ENCODE results near the gene ACP4. TPM values are rescaled to one million over a fixed set of nuclear protein-coding genes. Genes with fewer than 3 reads are reported as not detected.

Gene ACP4
- polyA plus RNA-seq, 2 donors = not detected

DNA sequence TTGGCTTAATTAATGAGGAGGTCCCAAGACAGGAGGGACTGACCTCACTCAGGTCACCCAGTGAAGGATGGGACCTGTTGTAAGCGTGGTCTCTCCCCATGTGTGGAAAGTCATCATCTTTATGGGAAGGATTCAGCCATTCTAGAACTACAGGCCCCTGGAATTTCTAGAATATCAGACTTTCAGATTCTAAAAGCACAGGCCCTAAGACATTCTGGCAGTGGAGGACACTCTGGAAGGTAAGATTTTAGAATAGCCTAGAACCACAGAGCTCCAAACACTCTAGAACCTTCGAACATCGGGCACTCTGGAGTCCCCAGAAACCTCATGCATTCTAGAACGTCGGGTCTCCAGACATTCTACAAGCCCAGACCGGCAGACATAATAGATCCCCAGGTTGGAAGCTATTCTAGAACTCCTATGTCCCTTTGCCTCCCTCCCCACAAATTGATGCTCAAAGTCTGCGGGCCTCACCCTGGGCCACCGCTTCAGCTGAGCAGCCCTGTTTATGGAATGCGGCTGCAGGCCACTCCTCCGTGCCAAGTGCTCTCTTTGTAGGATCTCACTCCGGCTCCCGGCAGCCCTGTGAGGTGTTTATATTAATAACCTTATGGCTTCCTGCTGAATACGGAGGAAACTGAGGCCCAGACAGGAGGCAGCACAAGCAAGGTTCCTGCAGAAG, 45.0 kb downstream of the ACP4 start:
- Histone ChIP-seq H3K27me3 (ENCODE audit: control insufficient read depth in 1 of 2, insufficient read depth in 2 of 2, low read length in 2 of 2) (no peaks in the 10 kb centered on the region), H3K4me3 (ENCODE audit: low read depth in 1 of 2, low read length in 2 of 2) (peak overlapping the region; percentile 49 to 62), H3K4me1 (ENCODE audit: control insufficient read depth in 2 of 2, insufficient read depth in 2 of 2, low read length in 1 of 2) (peaks cover 0 to 5% of the 10 kb centered on the region in 2 donors), H3K27ac (ENCODE audit: low read depth in 2 of 2, low read length in 1 of 2) (no peak overlapping the region), H3K9me3 (ENCODE audit: control insufficient read depth in 2 of 2, insufficient read depth in 1 of 2, low read depth in 1 of 2, low read length in 1 of 2) (no peaks in the 10 kb centered on the region), H3K36me3 (ENCODE audit: control insufficient read depth in 2 of 2, insufficient read depth in 2 of 2, low read length in 1 of 2) (no peaks in the 10 kb centered on the region)
- 23 to 29% methylated on average over 13 of the region's 13 CpGs for WGBS, 2 donors

DNA sequence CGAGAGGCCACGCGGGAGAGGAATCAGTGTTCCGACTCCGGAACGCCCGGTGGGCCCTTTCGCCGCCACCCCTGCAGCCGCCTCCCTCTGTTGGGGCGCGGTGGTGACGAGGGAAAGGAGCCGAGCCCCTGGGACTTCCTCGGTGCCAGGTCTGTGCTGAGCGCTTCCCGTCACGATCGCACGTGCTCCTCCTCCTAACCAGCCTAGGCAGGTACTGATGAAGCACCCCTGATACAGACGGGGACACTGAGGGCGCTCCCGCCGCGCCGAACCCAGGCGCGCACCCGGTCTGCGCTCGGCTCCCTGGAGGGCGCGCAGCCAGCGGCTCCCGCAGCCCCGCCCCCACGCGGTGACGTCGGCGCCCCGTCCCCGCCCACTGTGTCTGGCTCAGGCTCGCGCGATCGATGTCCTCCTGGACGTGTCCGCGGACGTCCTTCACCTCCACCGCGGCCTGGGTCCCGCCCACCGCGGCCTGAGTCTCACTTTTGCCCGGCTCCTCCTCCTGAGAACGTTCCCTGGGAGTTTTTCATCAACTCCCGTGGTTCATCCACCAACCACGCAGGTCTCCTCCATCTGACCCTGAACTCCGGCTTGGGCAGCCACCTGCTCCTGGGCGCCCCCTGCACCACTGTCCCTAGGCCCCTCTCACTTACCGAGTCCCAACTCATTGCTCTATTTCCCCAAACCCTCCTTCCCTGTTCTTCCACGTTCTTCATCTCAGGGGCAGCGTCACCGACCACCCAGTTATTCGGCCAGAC, 45.7 kb downstream of the ACP4 start:
- Histone ChIP-seq H3K9me3 (ENCODE audit: control insufficient read depth in 2 of 2, insufficient read depth in 1 of 2, low read depth in 1 of 2, low read length in 1 of 2) (no peaks in the 10 kb centered on the region), H3K4me1 (ENCODE audit: control insufficient read depth in 2 of 2, insufficient read depth in 2 of 2, low read length in 1 of 2) (peaks cover 0 to 5% of the 10 kb centered on the region in 2 donors), H3K27me3 (ENCODE audit: control insufficient read depth in 1 of 2, insufficient read depth in 2 of 2, low read length in 2 of 2) (no peaks in the 10 kb centered on the region), H3K36me3 (ENCODE audit: control insufficient read depth in 2 of 2, insufficient read depth in 2 of 2, low read length in 1 of 2) (no peaks in the 10 kb centered on the region), H3K27ac (ENCODE audit: low read depth in 2 of 2, low read length in 1 of 2) (no peak overlapping the region), H3K4me3 (ENCODE audit: low read depth in 1 of 2, low read length in 2 of 2) (peak overlapping the region; percentile 49 to 62)
- 3% methylated on average over 58 to 67 of the region's 67 CpGs for WGBS, 2 donors

DNA sequence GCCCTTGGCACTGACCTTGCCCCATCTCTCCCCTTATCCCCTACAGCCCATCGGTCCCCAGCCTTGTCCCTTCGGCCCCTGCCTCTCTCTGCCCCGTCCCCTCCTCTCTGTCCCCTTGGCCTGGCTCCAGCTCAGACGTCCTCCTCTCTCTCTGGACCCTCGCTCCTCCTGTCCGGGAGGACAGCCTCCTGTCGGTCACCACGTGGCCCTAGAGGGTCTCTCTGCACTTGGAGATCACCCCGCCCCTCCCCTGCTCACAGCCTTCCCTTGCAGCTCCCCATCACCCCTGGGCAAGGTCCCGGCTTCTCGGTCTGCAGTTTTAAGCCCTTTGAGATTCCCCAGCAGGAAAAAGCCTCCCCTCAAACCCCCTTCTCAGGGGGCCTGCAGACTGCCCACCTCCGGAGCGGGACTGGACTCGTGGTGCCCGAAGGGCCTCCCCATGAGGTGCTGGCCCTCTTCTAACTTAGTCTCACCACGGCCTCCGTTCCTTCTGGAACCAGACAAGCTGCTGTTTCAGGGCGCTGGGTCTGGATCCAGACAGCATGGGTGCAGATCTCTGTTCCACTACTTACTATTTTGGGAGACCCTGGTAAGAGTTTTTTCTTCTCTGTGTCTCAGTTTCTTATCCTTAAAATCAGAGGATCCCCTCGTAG, 46.5 kb downstream of the ACP4 start:
- Histone ChIP-seq H3K4me3 (ENCODE audit: low read depth in 1 of 2, low read length in 2 of 2) (no peak overlapping the region), H3K27me3 (ENCODE audit: control insufficient read depth in 1 of 2, insufficient read depth in 2 of 2, low read length in 2 of 2) (no peaks in the 10 kb centered on the region)

DNA sequence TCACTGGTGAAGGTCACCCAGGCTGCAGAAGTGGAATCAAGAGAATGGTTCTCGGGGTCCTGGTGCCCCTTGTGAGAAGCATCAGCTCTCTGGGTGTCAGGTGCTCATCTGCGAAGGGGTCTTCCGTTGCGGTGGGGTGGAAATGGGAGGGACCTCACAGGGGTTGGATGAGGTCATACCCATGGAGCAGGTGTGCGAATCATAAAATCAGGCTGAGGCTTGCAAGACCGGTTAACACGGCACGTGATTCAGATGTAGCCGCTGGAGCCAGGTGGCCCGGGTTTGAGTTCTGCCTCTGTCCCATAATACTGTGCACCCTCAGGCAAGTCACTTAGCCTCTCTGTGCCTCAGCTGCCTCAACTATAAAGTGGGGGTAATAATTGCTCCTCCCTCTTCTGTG, 47.1 kb downstream of the ACP4 start:
- H3K9me3 ChIP-seq (ENCODE audit: control insufficient read depth in 2 of 2, insufficient read depth in 1 of 2, low read depth in 1 of 2, low read length in 1 of 2) = peaks cover 0 to under 1% of the 10 kb centered on the region in 2 donors
- 58 to 59% methylated on average over 10 of the region's 10 CpGs for WGBS, 2 donors
- no peaks in the 10 kb centered on the region for H3K27me3 ChIP-seq (ENCODE audit: control insufficient read depth in 1 of 2, insufficient read depth in 2 of 2, low read length in 2 of 2)
- no peak overlapping the region for H3K27ac ChIP-seq (ENCODE audit: low read depth in 2 of 2, low read length in 1 of 2)
- no peaks in the 10 kb centered on the region for H3K36me3 ChIP-seq (ENCODE audit: control insufficient read depth in 2 of 2, insufficient read depth in 2 of 2, low read length in 1 of 2)
- peaks cover 0 to 5% of the 10 kb centered on the region in 2 donors for H3K4me1 ChIP-seq (ENCODE audit: control insufficient read depth in 2 of 2, insufficient read depth in 2 of 2, low read length in 1 of 2)
- H3K4me3 ChIP-seq (ENCODE audit: low read depth in 1 of 2, low read length in 2 of 2) = no peak overlapping the region

More for the DNA sequence above, 46.5 kb downstream of the ACP4 start:
- WGBS, 2 donors = 32 to 46% methylated on average over 19 of the region's 19 CpGs
- Histone ChIP-seq H3K9me3 (ENCODE audit: control insufficient read depth in 2 of 2, insufficient read depth in 1 of 2, low read depth in 1 of 2, low read length in 1 of 2) (no peaks in the 10 kb centered on the region), H3K36me3 (ENCODE audit: control insufficient read depth in 2 of 2, insufficient read depth in 2 of 2, low read length in 1 of 2) (no peaks in the 10 kb centered on the region), H3K27ac (ENCODE audit: low read depth in 2 of 2, low read length in 1 of 2) (no peak overlapping the region), H3K4me1 (ENCODE audit: control insufficient read depth in 2 of 2, insufficient read depth in 2 of 2, low read length in 1 of 2) (peaks cover 0 to 5% of the 10 kb centered on the region in 2 donors)

DNA sequence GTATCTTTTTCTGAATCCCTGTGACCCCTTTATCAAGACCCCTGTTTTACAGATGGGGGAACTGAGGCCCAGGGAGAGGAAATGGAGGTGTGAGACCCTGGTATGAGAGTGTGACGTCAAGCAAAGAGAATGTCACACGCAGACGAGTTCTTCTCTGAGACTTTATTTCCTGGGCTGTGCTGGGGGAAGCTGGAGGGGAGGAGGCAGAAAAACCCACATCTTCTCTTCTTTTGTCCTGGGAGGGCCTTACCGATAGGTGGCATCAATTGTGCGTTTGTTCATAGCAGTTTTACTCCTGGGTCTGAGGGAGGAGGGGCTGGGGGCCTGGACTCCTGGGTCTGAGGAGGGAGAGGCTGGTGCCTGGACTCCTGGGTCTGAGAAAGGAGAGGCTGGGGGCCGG, 48.0 kb downstream of the ACP4 start:
- Histone ChIP-seq H3K4me3 (ENCODE audit: low read depth in 1 of 2, low read length in 2 of 2) (no peak overlapping the region), H3K4me1 (ENCODE audit: control insufficient read depth in 2 of 2, insufficient read depth in 2 of 2, low read length in 1 of 2) (peaks cover 0 to 5% of the 10 kb centered on the region in 2 donors), H3K27ac (ENCODE audit: low read depth in 2 of 2, low read length in 1 of 2) (no peak overlapping the region), H3K36me3 (ENCODE audit: control insufficient read depth in 2 of 2, insufficient read depth in 2 of 2, low read length in 1 of 2) (no peaks in the 10 kb centered on the region), H3K9me3 (ENCODE audit: control insufficient read depth in 2 of 2, insufficient read depth in 1 of 2, low read depth in 1 of 2, low read length in 1 of 2) (peaks cover 0 to 2% of the 10 kb centered on the region in 2 donors), H3K27me3 (ENCODE audit: control insufficient read depth in 1 of 2, insufficient read depth in 2 of 2, low read length in 2 of 2) (no peaks in the 10 kb centered on the region)
- WGBS, 2 donors = 16 to 19% methylated on average over 6 of the region's 6 CpGs

DNA sequence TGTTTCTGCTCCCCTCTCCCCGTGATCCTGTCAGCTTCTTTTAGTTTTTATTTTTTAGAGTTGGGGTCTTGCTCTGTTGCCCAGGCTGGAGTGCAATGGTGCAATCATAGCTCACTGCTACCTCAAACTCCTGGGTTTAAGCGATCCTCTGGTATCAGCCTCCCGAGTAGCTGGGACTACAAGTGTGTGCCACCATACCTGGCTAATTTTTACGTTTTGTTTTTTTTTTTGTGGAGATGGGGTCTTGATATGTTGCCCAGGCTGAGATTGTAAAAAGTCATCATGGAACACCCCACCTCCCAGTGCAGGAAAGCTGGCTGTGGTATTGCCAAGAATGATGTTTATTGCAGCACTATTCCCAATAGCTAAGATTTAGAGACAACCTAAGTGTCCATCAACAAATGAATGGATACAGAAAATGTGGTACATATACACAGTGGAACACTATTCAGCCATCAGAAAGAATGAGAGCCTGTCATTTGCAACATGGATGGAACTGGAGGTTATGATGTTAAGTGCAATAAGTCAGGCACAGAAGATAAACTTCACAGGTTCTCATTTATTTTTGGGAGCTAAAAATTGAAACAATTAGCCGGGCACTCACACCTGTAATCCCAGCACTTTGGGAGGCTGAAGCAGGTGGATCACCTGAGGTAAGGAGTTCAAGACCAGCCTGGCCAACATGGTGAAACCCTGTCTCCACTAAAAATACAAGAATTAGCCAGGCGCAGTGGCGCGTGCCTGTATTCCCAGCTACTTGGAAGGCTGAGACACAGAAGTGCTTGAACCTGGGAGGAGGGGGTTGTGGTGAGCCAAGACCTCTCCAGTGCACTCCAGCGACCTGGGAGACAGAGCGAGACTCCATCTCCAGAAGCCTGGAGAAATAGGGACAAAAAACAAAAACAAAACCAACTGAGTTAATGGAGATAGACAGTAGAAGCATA, 49.8 kb downstream of the ACP4 start:
- Histone ChIP-seq H3K4me3 (ENCODE audit: low read depth in 1 of 2, low read length in 2 of 2) (no peak overlapping the region), H3K4me1 (ENCODE audit: control insufficient read depth in 2 of 2, insufficient read depth in 2 of 2, low read length in 1 of 2) (peaks cover 0 to 5% of the 10 kb centered on the region in 2 donors), H3K27ac (ENCODE audit: low read depth in 2 of 2, low read length in 1 of 2) (no peak overlapping the region), H3K9me3 (ENCODE audit: control insufficient read depth in 2 of 2, insufficient read depth in 1 of 2, low read depth in 1 of 2, low read length in 1 of 2) (peaks cover 4 to 7% of the 10 kb centered on the region in 2 donors), H3K36me3 (ENCODE audit: control insufficient read depth in 2 of 2, insufficient read depth in 2 of 2, low read length in 1 of 2) (no peaks in the 10 kb centered on the region), H3K27me3 (ENCODE audit: control insufficient read depth in 1 of 2, insufficient read depth in 2 of 2, low read length in 2 of 2) (no peaks in the 10 kb centered on the region)
- WGBS, 2 donors = 80 to 83% methylated on average over 10 of the region's 10 CpGs

DNA sequence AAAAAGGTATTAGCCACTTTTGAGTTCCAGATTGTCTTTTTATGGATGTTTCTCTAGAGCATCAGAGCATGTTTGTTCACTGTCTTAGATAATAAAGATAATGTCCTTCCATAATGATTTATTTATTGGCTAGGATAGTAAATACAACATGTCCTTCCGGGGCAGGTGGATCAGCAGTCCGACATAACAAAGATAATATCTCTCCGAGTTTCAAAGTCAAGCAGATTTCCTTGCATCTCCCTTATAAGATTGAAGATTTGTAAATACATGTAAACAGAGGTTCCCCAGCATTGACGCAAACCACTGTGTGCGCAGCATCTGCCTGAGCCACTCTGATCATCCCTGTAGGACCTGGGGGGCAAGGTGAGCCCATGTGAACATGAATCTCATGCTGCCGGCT, 51.9 kb downstream of the ACP4 start:
- 70 to 72% methylated on average over 6 of the region's 6 CpGs for WGBS, 2 donors
- Histone ChIP-seq H3K36me3 (ENCODE audit: control insufficient read depth in 2 of 2, insufficient read depth in 2 of 2, low read length in 1 of 2) (no peaks in the 10 kb centered on the region), H3K9me3 (ENCODE audit: control insufficient read depth in 2 of 2, insufficient read depth in 1 of 2, low read depth in 1 of 2, low read length in 1 of 2) (peaks cover 4 to 7% of the 10 kb centered on the region in 2 donors), H3K27ac (ENCODE audit: low read depth in 2 of 2, low read length in 1 of 2) (no peak overlapping the region), H3K4me3 (ENCODE audit: low read depth in 1 of 2, low read length in 2 of 2) (no peak overlapping the region), H3K27me3 (ENCODE audit: control insufficient read depth in 1 of 2, insufficient read depth in 2 of 2, low read length in 2 of 2) (no peaks in the 10 kb centered on the region), H3K4me1 (ENCODE audit: control insufficient read depth in 2 of 2, insufficient read depth in 2 of 2, low read length in 1 of 2) (no peaks in the 10 kb centered on the region)

DNA sequence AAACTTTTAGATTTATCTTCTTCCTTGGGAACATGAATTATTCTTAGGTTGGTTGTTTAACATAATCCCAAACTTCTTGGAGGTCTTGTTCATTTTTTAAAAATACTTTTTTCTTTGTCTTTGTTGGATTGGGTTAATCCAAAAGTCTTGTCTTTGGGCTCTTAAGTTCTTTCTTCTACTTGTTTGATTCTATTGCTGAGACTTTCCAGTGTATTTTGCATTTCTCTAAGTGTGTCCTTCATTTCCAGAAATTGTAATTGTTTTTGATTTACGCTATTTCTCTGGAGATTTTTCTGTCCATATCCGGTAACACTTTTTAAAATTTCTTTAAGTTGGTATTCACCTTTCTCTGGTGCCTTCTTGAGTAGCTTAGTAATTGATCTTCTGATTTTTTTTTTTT, 53.0 kb downstream of the ACP4 start:
- Histone ChIP-seq H3K4me1 (ENCODE audit: control insufficient read depth in 2 of 2, insufficient read depth in 2 of 2, low read length in 1 of 2) (no peaks in the 10 kb centered on the region), H3K9me3 (ENCODE audit: control insufficient read depth in 2 of 2, insufficient read depth in 1 of 2, low read depth in 1 of 2, low read length in 1 of 2) (peaks cover 4 to 7% of the 10 kb centered on the region in 2 donors), H3K27ac (ENCODE audit: low read depth in 2 of 2, low read length in 1 of 2) (no peak overlapping the region), H3K4me3 (ENCODE audit: low read depth in 1 of 2, low read length in 2 of 2) (no peak overlapping the region), H3K36me3 (ENCODE audit: control insufficient read depth in 2 of 2, insufficient read depth in 2 of 2, low read length in 1 of 2) (no peaks in the 10 kb centered on the region), H3K27me3 (ENCODE audit: control insufficient read depth in 1 of 2, insufficient read depth in 2 of 2, low read length in 2 of 2) (no peaks in the 10 kb centered on the region)
- WGBS, 2 donors = 93 to 96% methylated on average over 2 of the region's 2 CpGs

DNA sequence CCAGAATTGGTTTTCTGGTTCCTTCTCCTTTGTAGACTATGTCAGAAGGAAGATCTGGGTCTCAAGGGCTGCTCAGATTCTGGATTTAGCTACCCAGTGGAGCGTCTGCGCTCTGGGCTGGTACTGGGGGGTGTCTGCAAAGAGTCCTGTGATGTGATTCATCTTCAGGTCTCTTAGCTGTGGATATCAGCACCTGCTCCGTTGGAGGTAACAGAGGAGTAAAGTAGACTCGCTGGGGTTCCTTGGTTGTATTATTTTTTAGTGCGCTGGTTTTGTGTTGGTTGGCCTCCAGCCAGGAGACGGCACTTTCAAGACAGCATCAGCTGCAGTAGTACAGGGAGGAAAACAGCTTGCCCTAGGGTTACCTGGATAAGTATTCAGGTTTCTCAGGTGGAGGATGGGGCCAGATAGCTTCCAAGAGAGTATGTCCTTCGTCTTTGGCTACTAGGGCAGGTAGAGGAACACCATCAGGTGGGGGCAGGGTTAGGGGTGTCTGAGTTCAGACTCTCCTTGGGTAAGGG, 53.5 kb downstream of the ACP4 start:
- H3K4me1 ChIP-seq (ENCODE audit: control insufficient read depth in 2 of 2, insufficient read depth in 2 of 2, low read length in 1 of 2) = no peaks in the 10 kb centered on the region
- WGBS, 2 donors = 74 to 75% methylated on average over 7 of the region's 7 CpGs
- no peak overlapping the region for H3K4me3 ChIP-seq (ENCODE audit: low read depth in 1 of 2, low read length in 2 of 2)
- peaks cover 4 to 7% of the 10 kb centered on the region in 2 donors for H3K9me3 ChIP-seq (ENCODE audit: control insufficient read depth in 2 of 2, insufficient read depth in 1 of 2, low read depth in 1 of 2, low read length in 1 of 2)
- H3K27me3 ChIP-seq (ENCODE audit: control insufficient read depth in 1 of 2, insufficient read depth in 2 of 2, low read length in 2 of 2) = no peaks in the 10 kb centered on the region
- no peaks in the 10 kb centered on the region for H3K36me3 ChIP-seq (ENCODE audit: control insufficient read depth in 2 of 2, insufficient read depth in 2 of 2, low read length in 1 of 2)
- H3K27ac ChIP-seq (ENCODE audit: low read depth in 2 of 2, low read length in 1 of 2) = no peak overlapping the region
